Effector memory CD4-positive, alpha-beta T cell (primary cell): ENCODE measurements around the gene PDE6H.
A peak's percentile ranks its signal among the peaks of the same experiment; 100 is the strongest.

Experiments
- DNase-seq, 3 donors: peaks; one replicate each; pipeline ENCODE4 v3.0.0-alpha.2; 2020
- H3K27ac ChIP-seq: 2 replicates; pipeline ENCODE4 v1.7.0; 2013; ENCODE audit warnings: mild to moderate bottlenecking, low read length, moderate library complexity; ENCODE audit not compliant: insufficient read depth, poor library complexity, severe bottlenecking
- H3K27me3 ChIP-seq: replicated peaks from 2 replicates; pipeline ENCODE4 v1.7.0; 2013; ENCODE audit warnings: mild to moderate bottlenecking, low read length; ENCODE audit not compliant: insufficient read depth, control insufficient read depth, poor library complexity, severe bottlenecking
- H3K36me3 ChIP-seq: 2 replicates; pipeline ENCODE4 v1.7.0; 2013; ENCODE audit warnings: mild to moderate bottlenecking, low read length, moderate library complexity; ENCODE audit not compliant: control insufficient read depth, insufficient read depth
- H3K4me1 ChIP-seq: 2 replicates; pipeline ENCODE4 v1.7.0; 2013; ENCODE audit warnings: low read length, mild to moderate bottlenecking; ENCODE audit not compliant: control insufficient read depth, insufficient read depth, poor library complexity, severe bottlenecking
- H3K4me3 ChIP-seq: 2 replicates; pipeline ENCODE4 v1.7.0; 2013; ENCODE audit warnings: low read length, low read depth, mild to moderate bottlenecking; ENCODE audit not compliant: insufficient read depth, poor library complexity, severe bottlenecking
- H3K9me3 ChIP-seq: 2 replicates; pipeline ENCODE4 v1.7.0; 2013; ENCODE audit warnings: mild to moderate bottlenecking, low read length, moderate library complexity; ENCODE audit not compliant: control insufficient read depth

Gene PDE6H

DNA sequence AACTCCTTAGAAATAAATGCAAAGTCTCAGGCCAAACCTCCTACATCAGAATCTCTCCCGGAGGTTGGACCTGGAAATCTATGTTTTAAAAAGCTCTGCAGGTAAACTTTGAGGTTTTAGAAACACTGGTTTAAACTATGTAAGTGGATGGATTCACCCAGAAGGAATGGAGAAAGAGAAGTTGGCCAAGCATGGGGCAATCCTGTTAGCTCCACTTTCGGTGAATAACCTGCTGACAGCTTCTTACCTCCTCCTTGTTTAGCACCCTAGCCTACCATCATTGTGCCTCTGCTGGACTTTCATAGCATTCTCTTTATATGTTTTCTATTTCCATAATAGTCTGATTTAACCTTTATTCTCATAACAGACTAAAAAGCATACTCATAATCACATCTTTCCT lies 8.4 kb upstream of the PDE6H start:
- Histone ChIP-seq H3K9me3 (no peaks in the 10 kb centered on the region), H3K36me3 (no peaks in the 10 kb centered on the region), H3K4me1 (peaks cover 30% of the 10 kb centered on the region), H3K27ac (peak overlapping the region; percentile 90), H3K27me3 (no peaks in the 10 kb centered on the region), H3K4me3 (no peak overlapping the region)
- DNase-seq, result no peak

- H3K27ac ChIP-seq, result peak overlapping the region; percentile 90
- no peaks in the 10 kb centered on the region for H3K9me3 ChIP-seq
- H3K36me3 ChIP-seq, result no peaks in the 10 kb centered on the region
- H3K4me1 ChIP-seq, result peaks cover 25% of the 10 kb centered on the region
- no peaks in the 10 kb centered on the region for H3K27me3 ChIP-seq
- no peak overlapping the region for H3K4me3 ChIP-seq
- no peak for DNase-seq
Observed at GRCh38 chr12:14965221-14965620, 7.6 kb upstream of the PDE6H start.

DNA sequence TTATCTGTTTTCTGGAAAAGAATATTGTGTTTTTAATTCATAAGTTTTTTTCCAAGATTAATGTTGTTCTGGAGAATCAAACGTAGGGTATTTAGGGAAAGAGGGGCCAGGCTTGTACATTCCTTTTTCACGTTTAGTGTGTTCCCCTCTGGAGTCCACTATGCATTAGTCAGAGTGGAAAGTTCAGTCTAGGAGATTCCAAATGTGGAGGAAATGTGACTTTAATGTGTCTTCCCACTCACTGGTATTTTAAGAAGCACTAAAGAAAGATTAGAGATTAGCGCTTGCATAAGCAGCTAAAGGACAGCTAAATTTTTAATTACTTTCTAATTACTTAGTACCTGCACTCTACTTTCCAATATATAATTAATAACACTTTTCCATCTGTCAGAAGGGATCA lies 4.4 kb upstream of the PDE6H start:
- peaks cover 16% of the 10 kb centered on the region for H3K4me1 ChIP-seq
- no peaks in the 10 kb centered on the region for H3K9me3 ChIP-seq
- H3K27ac ChIP-seq, result no peak overlapping the region
- no peak for DNase-seq
- no peaks in the 10 kb centered on the region for H3K27me3 ChIP-seq
- H3K36me3 ChIP-seq, result no peaks in the 10 kb centered on the region
- no peak overlapping the region for H3K4me3 ChIP-seq

- DNase-seq, result no peak
- H3K9me3 ChIP-seq, result no peaks in the 10 kb centered on the region
- no peak overlapping the region for H3K4me3 ChIP-seq
- no peak overlapping the region for H3K27ac ChIP-seq
- H3K4me1 ChIP-seq, result no peaks in the 10 kb centered on the region
- H3K27me3 ChIP-seq, result no peaks in the 10 kb centered on the region
- no peaks in the 10 kb centered on the region for H3K36me3 ChIP-seq
Observed at GRCh38 chr12:14970473-14970872, 2.4 kb upstream of the PDE6H start.

GRCh38 chr12:14974633-14975032 lies 1.8 kb downstream of the PDE6H start:
- peaks cover 4% of the 10 kb centered on the region for H3K4me1 ChIP-seq
- H3K9me3 ChIP-seq, result no peaks in the 10 kb centered on the region
- no peaks in the 10 kb centered on the region for H3K36me3 ChIP-seq
- no peak overlapping the region for H3K27ac ChIP-seq
- no peak for DNase-seq
- no peaks in the 10 kb centered on the region for H3K27me3 ChIP-seq
- no peak overlapping the region for H3K4me3 ChIP-seq

DNA sequence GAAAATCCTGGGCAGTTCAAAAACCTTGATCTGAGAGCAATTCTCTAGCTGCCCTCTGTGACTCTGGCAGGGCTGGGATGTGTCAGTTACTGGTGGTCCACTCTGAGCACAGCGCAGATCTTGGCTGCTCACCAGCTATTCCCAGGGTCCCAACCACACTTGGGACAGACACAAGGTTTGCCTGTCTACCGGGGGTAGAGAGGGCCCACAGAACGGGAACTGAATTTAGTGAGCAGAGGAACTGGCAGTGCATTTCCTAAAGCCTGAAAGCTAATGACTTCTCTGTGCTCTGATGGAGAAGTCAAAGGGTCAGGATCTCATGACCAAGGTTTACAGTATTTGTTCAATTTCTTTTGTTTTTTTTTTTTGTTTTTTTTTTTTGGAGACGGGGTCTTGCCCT lies 2.6 kb downstream of the PDE6H start:
- no peak overlapping the region for H3K4me3 ChIP-seq
- H3K27me3 ChIP-seq, result no peaks in the 10 kb centered on the region
- H3K36me3 ChIP-seq, result no peaks in the 10 kb centered on the region
- H3K27ac ChIP-seq, result no peak overlapping the region
- DNase-seq, result no peak
- H3K9me3 ChIP-seq, result no peaks in the 10 kb centered on the region
- peaks cover 12% of the 10 kb centered on the region for H3K4me1 ChIP-seq

DNA sequence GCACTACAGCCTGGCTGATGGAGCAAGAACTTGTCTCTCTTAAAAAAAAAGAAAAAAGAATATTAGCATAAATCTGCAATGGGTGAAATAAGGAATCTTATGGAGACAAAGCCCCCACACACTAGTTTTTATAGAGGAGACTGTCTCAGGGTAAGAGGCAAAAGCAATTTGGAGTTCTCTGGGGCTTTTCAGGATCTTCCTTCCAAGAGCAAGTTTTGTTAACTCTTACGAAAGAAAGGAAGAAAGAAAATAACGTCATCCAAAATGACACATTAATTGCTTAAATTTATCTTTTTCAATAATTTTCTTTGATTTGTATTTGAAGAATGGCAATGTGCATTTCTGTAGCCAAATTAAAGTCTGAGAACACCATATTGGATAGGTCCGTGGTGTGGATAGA lies 3.8 kb downstream of the PDE6H start:
- Histone ChIP-seq H3K36me3 (no peaks in the 10 kb centered on the region), H3K9me3 (no peaks in the 10 kb centered on the region), H3K27ac (no peak overlapping the region), H3K4me1 (peaks cover 12% of the 10 kb centered on the region), H3K27me3 (no peaks in the 10 kb centered on the region), H3K4me3 (no peak overlapping the region)
- no peak for DNase-seq

DNA sequence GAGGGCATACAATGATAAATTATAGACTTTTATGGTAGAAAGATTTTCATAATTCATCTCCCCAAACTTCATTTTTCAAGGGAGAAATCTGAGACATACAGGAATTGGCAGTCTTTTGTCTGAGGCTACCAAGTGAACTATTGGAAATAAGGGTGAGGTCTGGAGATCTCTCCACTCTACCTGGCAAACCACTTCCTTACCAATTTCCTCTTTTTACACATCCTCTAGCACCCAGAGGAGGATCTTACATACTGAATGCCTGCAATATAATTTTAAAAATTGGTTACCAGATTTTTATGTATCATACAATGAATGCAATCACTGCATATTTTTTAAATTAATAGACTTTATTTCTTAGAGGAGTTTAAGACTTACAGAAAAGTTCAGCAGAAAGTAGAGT lies 6.6 kb downstream of the PDE6H start:
- no peak for DNase-seq
- H3K9me3 ChIP-seq, result no peaks in the 10 kb centered on the region
- H3K27me3 ChIP-seq, result no peaks in the 10 kb centered on the region
- H3K4me3 ChIP-seq, result no peak overlapping the region
- no peak overlapping the region for H3K27ac ChIP-seq
- no peaks in the 10 kb centered on the region for H3K36me3 ChIP-seq
- H3K4me1 ChIP-seq, result peaks cover 18% of the 10 kb centered on the region

GRCh38 chr12:14981049-14981448 lies 8.2 kb downstream of the PDE6H start:
- H3K27ac ChIP-seq, result no peak overlapping the region
- no peaks in the 10 kb centered on the region for H3K9me3 ChIP-seq
- no peaks in the 10 kb centered on the region for H3K27me3 ChIP-seq
- peaks cover 21% of the 10 kb centered on the region for H3K4me1 ChIP-seq
- H3K4me3 ChIP-seq, result no peak overlapping the region
- no peaks in the 10 kb centered on the region for H3K36me3 ChIP-seq
- no peak for DNase-seq

- no peaks in the 10 kb centered on the region for H3K27me3 ChIP-seq
- H3K36me3 ChIP-seq, result no peaks in the 10 kb centered on the region
- H3K4me3 ChIP-seq, result no peak overlapping the region
- H3K4me1 ChIP-seq, result peaks cover 21% of the 10 kb centered on the region
- H3K27ac ChIP-seq, result no peak overlapping the region
- DNase-seq, result no peak
- no peaks in the 10 kb centered on the region for H3K9me3 ChIP-seq
Observed at GRCh38 chr12:14982562-14982961, 9.7 kb downstream of the PDE6H start.

- Histone ChIP-seq H3K27ac (no peak overlapping the region), H3K36me3 (no peaks in the 10 kb centered on the region), H3K9me3 (no peaks in the 10 kb centered on the region), H3K4me1 (peaks cover 21% of the 10 kb centered on the region), H3K4me3 (no peak overlapping the region), H3K27me3 (no peaks in the 10 kb centered on the region)
- no peak for DNase-seq
Observed at GRCh38 chr12:14982991-14983390, 10.1 kb downstream of the PDE6H start.
